Embryonic facial prominence (tissue), 1 donor: ENCODE results near the gene COX7A2L.
A peak's percentile ranks its signal among the peaks of the same experiment; 100 is the strongest.
"Not testable (repeated sequence)": the region's sequence is repeated elsewhere in the genome, so short reads cannot be mapped to it uniquely, and the experiment has no call there.

Experiments
- DNase-seq: peaks from one replicate; pipeline ENCODE4 v3.0.0-alpha.2; 2016; ENCODE audit errors: extremely low spot score

The COX7A2L gene

GRCh38 chr2:42360890-42361727 lies at the start of gene COX7A2L:
COX7A2L (minus strand) TSS chr2:42361217; CDS start chr2:42361161, 56 bp downstream.
- peak; percentile 98 for DNase-seq

DNA sequence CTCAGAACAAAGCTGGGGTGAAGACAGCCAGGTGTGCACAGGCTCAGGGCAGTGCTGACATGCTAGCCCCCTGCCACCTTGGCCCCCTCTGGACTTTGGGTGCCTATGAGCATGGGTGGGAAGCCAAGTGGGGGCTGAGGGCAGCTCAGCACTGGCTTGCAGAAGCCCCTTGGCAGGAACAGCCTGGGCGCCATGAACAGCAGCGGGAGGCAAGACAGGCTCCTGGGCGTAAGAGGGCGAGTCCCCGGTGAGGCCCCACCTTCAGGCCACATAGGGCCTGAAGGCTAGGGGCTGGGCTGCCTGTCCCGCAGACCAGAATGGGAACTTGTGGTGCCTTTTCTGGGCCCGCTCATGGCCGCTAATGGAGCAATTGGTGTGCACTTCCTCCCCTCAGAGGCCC lies 47.0 kb upstream of the COX7A2L start:
- no peak for DNase-seq

- no peak for DNase-seq
Observed at GRCh38 chr2:42407476-42407875, 46.5 kb upstream of the COX7A2L start.

DNA sequence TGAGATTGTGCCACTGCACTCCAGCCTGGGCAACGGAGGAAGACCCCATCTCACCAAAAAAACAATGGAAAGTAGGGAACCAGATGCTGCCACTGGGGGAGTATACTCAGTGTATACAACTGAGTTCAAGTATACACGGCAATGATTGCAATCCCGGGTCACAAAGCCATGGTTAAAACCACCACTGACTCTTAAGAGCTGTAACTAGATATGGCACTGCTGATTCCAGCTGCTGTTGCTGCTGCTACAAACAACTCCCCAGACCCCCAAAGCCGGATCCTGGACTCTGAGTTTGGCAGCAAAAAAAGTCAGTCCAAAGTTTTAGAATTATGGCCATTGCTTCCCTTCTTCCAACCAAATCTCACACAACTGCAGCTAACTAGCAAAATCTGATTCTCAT lies 43.7 kb upstream of the COX7A2L start:
- no peak for DNase-seq

- DNase-seq = no peak
Observed at GRCh38 chr2:42401773-42402172, 40.8 kb upstream of the COX7A2L start.

- not testable (repeated sequence) for DNase-seq
Observed at GRCh38 chr2:42398052-42398451, 37.0 kb upstream of the COX7A2L start.

- DNase-seq = not testable (repeated sequence)
Observed at GRCh38 chr2:42393320-42393719, 32.3 kb upstream of the COX7A2L start.

DNA sequence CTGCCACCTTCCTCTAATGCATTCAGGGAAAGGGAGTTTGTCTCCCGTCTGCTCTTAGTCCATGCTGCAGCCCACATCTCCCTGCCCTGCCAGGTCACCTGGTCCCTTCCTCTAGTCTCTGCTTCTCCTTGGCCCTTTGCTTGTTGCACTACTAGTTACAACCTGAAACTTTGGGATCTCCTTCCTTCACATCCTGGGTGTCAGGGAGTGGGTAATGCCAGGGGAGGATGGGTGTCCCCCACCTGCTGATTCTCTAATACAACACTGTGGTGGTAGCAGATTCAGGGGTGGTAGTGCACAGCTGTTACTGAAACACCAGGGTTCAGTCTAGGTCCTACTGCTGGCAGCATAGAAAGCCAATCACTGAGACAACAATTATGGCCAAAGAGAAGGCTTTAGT lies 31.2 kb upstream of the COX7A2L start:
- DNase-seq = no peak

- DNase-seq = no peak
Observed at GRCh38 chr2:42390401-42390969, 29.5 kb upstream of the COX7A2L start.

DNA sequence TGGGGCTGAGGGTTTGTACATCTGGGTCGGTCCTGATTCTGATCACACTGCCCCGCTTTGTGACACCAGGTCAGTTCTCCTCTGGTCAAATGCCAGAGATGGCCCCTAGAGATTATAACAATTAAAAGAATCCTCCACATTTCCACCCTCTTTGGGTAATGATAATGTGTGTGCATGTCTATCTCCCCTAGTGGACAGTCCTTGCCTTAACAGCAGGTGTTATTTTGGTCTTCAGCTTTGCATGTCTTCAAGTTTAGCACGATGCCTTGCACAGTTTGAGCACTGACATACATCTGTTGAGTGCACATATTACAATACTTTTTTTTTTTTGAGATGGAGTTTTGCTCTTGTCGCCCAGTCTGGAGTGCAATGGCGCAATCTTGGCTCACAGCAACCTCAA lies 25.7 kb upstream of the COX7A2L start:
- DNase-seq = no peak

GRCh38 chr2:42385225-42385624 lies 24.2 kb upstream of the COX7A2L start:
- no peak for DNase-seq

GRCh38 chr2:42383855-42384530 lies 23.0 kb upstream of the COX7A2L start:
- no peak for DNase-seq

DNA sequence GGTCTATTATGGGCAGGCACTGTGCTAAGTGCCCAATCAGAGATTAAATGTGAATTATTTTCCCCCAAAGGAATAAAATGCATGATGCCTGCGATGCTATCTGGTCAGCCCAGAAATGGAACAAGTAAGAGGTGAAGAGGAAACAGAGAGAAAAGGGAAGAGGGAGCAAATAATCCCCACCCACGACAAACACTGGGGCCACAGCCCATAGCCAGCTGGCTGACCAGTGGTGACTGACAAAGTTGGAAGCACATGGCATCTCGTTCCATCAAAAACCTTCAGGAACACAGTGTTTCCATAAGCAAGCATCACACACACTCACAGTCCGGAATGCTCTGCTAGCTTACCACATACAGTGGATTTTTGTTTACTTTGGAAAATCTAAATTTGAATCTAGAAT lies 21.1 kb upstream of the COX7A2L start:
- DNase-seq = no peak

- DNase-seq = not testable (repeated sequence)
Observed at GRCh38 chr2:42380026-42380425, 19.0 kb upstream of the COX7A2L start.

DNA sequence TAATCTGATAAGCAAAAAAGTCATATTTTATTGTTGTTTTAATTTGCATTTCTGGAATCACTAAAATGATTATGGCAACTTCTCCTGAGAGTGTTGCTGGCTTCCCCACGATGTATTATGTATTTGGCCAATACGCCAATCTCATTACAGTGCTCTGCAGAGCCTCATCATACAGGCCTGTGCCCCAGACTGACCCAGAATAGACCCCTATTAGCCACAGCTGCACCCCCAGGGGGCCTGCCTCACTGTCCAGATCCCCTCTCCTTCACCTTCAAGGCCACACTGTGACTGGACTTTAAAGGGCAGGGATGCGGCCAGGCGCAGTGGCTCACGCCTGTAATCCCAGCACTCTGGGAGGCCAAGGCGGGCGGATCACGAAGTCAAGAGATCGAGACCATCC lies 17.4 kb upstream of the COX7A2L start:
- no peak for DNase-seq

GRCh38 chr2:42376758-42377157 lies 15.7 kb upstream of the COX7A2L start:
- DNase-seq = no peak

DNA sequence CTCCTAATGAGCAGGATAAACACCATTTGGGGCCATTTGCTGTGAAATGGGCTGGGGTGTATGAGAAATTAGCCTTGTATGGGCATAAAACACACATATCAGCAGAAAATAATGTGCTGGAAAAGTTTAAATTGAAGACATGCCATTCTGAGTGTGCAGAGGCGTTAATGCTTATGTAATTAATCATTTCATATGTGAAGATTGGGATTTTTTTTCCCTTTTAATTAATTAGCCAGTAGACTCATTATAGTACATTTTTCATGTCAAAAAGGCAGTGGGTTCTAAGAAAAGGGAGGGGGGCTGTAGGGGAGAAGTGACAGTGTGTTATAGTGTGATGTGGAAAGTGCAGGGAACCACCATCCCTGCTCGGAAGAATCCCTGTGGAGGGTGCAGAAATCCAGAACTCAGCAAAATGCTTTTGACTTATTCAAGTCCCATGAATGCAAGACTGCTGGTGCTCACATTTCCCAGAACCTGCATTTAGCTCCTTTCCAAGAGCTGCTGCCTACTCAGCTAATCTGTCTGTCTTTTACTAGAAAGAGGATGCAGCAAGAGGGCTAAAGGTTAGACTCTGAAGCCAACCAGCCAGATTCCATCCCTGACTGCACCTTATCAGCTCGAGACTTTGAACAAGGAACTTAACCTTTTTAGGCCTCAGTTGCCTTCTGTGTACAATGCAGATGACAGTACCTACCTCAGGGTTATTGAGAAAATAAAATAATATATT lies 11.6 kb upstream of the COX7A2L start:
- DNase-seq = no peak

DNA sequence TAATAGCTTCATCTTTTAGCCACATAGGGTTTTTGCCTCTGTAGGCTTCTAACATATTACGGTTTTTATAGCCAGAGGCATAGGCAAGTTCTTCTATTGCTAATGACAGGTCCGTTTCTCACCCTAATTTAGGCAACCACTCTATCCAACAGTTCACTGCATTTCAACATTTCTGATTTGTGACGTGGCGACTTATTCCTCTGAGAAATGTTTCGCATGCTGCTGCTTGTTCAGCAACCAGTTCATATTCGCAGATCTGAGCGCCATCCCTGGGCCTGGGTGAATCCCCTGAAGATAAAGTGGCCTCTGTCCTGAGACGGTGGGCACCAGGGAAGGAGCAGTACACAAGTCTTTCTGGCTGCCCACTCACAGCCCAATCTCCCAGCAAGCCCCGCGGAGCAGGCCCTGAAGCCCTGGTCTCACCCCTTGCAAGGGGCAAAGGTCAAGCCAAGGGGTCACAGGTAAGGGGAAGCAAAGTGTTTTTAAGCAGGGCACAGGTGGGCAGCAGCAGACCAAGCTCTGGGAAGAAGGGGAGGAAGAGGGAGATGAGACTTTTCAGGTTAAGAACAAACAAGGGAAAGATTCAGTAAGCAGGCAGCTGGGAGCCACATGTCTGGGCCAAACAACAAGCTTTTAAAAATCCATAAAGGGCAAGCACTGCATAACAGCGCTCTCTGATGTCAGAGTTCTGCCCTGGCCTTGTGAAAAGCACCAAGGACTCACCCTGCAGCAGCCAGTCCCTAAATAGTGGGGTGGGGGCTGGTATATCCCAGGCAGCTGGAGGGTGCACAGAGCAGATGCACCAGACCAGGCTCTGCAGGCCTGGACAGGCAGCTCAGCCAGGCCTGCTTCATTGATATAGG lies 10.8 kb upstream of the COX7A2L start:
- DNase-seq = no peak

DNA sequence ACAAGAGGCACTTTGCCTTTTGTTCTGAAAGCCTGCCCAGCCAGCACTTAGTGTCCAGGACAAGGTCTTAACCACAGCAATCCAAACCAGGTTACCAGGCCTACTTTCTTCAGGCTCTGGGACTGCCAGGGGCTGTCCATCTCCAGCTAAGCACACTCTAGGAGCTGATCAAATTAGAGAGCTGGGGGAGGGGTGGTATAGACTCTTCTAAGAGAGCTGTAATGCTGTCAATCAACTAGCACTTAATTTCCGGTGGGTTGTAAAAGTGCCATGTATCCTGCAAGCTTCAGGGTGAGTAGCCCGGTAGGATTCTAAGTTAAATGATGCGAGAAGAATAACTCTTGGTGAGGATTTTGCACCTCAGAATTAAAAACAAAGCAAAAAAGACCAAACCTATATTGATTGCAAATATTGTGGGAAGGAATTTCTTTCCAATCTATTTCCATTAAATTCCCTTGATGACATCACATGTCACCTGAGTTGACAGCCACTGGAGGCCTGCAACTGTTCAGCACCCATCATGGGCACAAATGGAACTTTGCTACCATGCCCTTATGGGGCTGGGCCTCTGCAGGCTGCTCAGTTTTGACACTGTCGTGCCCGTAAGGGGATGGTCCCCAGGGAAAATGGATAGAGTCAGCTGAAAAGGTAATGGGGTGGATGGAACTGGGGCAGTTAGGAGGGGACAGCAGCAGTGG lies 8.7 kb upstream of the COX7A2L start:
- DNase-seq = no peak

- DNase-seq = no peak
Observed at GRCh38 chr2:42368817-42369531, 8.0 kb upstream of the COX7A2L start.
